Glutamatergic neuron (in vitro differentiated cells): ENCODE measurements around the gene POU4F1. TPM values are rescaled to one million over a fixed set of nuclear protein-coding genes. Genes with fewer than 3 reads are reported as not detected.

ENCODE experiments used
- DNase-seq: peaks from one replicate; pipeline ENCODE4 v3.0.0; 2022
- H3K27ac Mint-ChIP-seq: one replicate; pipeline ENCODE4 v1.8.0; 2020; ENCODE audit warnings: mild to moderate bottlenecking, mixed read lengths, inconsistent platforms; ENCODE audit not compliant: unreplicated experiment
- H3K27me3 Mint-ChIP-seq: one replicate; pipeline ENCODE4 v1.8.0; 2020; ENCODE audit warnings: mild to moderate bottlenecking, moderate library complexity, mixed read lengths, inconsistent platforms; ENCODE audit not compliant: unreplicated experiment
- H3K36me3 Mint-ChIP-seq: one replicate; pipeline ENCODE4 v1.8.0; 2020; ENCODE audit warnings: mild to moderate bottlenecking, mixed read lengths, inconsistent platforms; ENCODE audit not compliant: unreplicated experiment
- H3K4me1 Mint-ChIP-seq: one replicate; pipeline ENCODE4 v1.8.0; 2020; ENCODE audit warnings: mild to moderate bottlenecking, low read depth, mixed read lengths, inconsistent platforms; ENCODE audit not compliant: unreplicated experiment
- H3K4me3 Mint-ChIP-seq: one replicate; pipeline ENCODE4 v1.8.0; 2020; ENCODE audit warnings: mild to moderate bottlenecking, mixed read lengths, inconsistent platforms; ENCODE audit not compliant: unreplicated experiment
- H3K9me3 Mint-ChIP-seq: one replicate; pipeline ENCODE4 v1.8.0; 2020; ENCODE audit warnings: mild to moderate bottlenecking, moderate library complexity, mixed read lengths, inconsistent platforms; ENCODE audit not compliant: unreplicated experiment
- total RNA-seq: library from RNA; stranded (reverse); fragmentation: NEBNext Ultra II Directional; extraction: Animal tissue kit (Norgen Biotek cat#: 25700); gene quantifications from one replicate; pipeline ENCODE4 v1.2.1, GENCODE V29; 2021; ENCODE audit not compliant: unreplicated experiment
- TF ChIP-seq, protein P1 (sequence below): fragments of 200-600 bp; sonication (generic); IDR thresholded peaks from one replicate; pipeline ENCODE4 v1.5.0; 2021; ENCODE audit not compliant: partially characterized antibody, unreplicated experiment

Gene POU4F1
- total RNA-seq, 1 donor from 2014 or later = 125 TPM

- Mint-ChIP-seq H3K4me1 (peaks cover 58% of the 10 kb centered on the region), H3K36me3 (peaks cover 15% of the 10 kb centered on the region), H3K9me3 (peaks cover 35% of the 10 kb centered on the region)
Observed at GRCh38 chr13:78595495-78596398, 7.6 kb downstream of the POU4F1 start.

GRCh38 chr13:78594456-78594975 lies 8.8 kb downstream of the POU4F1 start:
- peaks cover 58% of the 10 kb centered on the region for H3K4me1 Mint-ChIP-seq
- H3K27me3 Mint-ChIP-seq = peaks cover 17% of the 10 kb centered on the region
- peaks cover 2% of the 10 kb centered on the region for H3K36me3 Mint-ChIP-seq
- TF ChIP-seq, protein P1, sequence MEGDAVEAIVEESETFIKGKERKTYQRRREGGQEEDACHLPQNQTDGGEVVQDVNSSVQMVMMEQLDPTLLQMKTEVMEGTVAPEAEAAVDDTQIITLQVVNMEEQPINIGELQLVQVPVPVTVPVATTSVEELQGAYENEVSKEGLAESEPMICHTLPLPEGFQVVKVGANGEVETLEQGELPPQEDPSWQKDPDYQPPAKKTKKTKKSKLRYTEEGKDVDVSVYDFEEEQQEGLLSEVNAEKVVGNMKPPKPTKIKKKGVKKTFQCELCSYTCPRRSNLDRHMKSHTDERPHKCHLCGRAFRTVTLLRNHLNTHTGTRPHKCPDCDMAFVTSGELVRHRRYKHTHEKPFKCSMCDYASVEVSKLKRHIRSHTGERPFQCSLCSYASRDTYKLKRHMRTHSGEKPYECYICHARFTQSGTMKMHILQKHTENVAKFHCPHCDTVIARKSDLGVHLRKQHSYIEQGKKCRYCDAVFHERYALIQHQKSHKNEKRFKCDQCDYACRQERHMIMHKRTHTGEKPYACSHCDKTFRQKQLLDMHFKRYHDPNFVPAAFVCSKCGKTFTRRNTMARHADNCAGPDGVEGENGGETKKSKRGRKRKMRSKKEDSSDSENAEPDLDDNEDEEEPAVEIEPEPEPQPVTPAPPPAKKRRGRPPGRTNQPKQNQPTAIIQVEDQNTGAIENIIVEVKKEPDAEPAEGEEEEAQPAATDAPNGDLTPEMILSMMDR = no peak
- no peak for DNase-seq
- H3K27ac Mint-ChIP-seq = peak overlapping the region; percentile 29
- H3K4me3 Mint-ChIP-seq = peak overlapping the region; percentile 85
- peaks cover 25% of the 10 kb centered on the region for H3K9me3 Mint-ChIP-seq

More at GRCh38 chr13:78595495-78596398, 7.6 kb downstream of the POU4F1 start:
- TF ChIP-seq, protein P1 = no peak
- H3K27me3 Mint-ChIP-seq = peaks cover 25% of the 10 kb centered on the region
- peak overlapping the region; percentile 15 for H3K27ac Mint-ChIP-seq
- peak; percentile 78 for DNase-seq
- H3K4me3 Mint-ChIP-seq = peak overlapping the region; percentile 85

GRCh38 chr13:78593652-78594455 lies 9.5 kb downstream of the POU4F1 start:
- TF ChIP-seq, protein P1 = no peak
- peaks cover 14% of the 10 kb centered on the region for H3K27me3 Mint-ChIP-seq
- H3K27ac Mint-ChIP-seq = peak overlapping the region; percentile 29
- no peak for DNase-seq
- peaks cover 25% of the 10 kb centered on the region for H3K9me3 Mint-ChIP-seq
- H3K4me1 Mint-ChIP-seq = peaks cover 61% of the 10 kb centered on the region
- H3K4me3 Mint-ChIP-seq = peak overlapping the region; percentile 85
- no peaks in the 10 kb centered on the region for H3K36me3 Mint-ChIP-seq

DNA sequence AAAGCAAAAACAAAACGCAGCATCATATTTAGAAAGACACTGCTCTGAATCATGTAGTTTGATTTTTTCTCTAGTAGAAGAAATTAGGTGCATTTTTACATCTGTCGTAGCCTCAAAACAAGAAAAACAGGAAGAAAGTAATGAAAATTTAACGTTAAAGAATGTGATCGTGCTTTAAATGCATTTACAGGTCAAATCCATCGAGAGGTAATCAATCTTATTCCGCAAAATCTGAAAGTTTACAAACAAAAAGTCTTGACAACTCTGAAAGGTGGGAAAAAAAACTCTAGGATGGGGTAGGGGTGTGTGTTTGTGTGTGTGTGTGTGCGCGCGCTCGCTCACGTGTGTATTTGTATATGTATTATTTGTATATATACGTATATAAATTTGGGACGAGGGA lies 10.2 kb downstream of the POU4F1 start:
- H3K9me3 Mint-ChIP-seq = peaks cover 25% of the 10 kb centered on the region
- DNase-seq = no peak
- peak overlapping the region; percentile 70 for H3K4me3 Mint-ChIP-seq
- peak overlapping the region; percentile 86 for H3K27ac Mint-ChIP-seq
- H3K27me3 Mint-ChIP-seq = peaks cover 14% of the 10 kb centered on the region
- H3K4me1 Mint-ChIP-seq = peaks cover 67% of the 10 kb centered on the region
- H3K36me3 Mint-ChIP-seq = no peaks in the 10 kb centered on the region
- TF ChIP-seq, protein P1 = no peak
